DOHH2 (cell line): ENCODE data around the gene TDRD10.

ENCODE experiments used
- EZH2phosphoT487 ChIP-seq: fragments of 200-600 bp; sonication (generic); IDR thresholded peaks from 2 replicates; pipeline ENCODE4 v1.6.1; 2017; ENCODE audit warnings: borderline replicate concordance, mild to moderate bottlenecking, antibody characterized with exemption, low read length, moderate library complexity, mixed read lengths
- TF ChIP-seq, protein P1 (sequence below): fragments of 200-600 bp; sonication (generic); IDR thresholded peaks from one replicate; pipeline ENCODE4 v1.5.1; 2014; ENCODE audit warnings: antibody characterized with exemption, mild to moderate bottlenecking, low read depth, low read length; ENCODE audit not compliant: poor library complexity, severe bottlenecking

DNA sequence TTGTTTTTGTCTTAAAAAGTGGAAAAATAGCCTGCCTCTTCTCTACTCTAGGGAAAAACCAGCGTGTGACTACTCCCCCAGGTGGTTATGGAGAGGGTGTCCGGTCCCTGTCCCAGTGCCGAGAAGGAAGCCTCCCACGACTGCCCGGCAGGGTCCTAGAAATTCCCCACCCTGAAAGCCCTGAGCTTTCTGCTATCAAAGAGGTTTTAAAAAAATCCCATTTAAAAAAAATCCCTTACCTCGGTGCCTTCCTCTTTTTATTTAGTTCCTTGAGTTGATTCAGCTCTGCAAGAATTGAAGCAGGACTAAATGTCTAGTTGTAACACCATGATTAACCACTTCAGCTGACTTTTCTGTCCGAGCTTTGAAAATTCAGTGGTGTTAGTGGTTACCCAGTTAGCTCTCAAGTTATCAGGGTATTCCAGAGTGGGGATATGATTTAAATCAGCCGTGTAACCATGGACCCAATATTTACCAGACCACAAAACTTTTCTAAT is 35.0 kb upstream of the TDRD10 start:
- TF ChIP-seq, protein P1, sequence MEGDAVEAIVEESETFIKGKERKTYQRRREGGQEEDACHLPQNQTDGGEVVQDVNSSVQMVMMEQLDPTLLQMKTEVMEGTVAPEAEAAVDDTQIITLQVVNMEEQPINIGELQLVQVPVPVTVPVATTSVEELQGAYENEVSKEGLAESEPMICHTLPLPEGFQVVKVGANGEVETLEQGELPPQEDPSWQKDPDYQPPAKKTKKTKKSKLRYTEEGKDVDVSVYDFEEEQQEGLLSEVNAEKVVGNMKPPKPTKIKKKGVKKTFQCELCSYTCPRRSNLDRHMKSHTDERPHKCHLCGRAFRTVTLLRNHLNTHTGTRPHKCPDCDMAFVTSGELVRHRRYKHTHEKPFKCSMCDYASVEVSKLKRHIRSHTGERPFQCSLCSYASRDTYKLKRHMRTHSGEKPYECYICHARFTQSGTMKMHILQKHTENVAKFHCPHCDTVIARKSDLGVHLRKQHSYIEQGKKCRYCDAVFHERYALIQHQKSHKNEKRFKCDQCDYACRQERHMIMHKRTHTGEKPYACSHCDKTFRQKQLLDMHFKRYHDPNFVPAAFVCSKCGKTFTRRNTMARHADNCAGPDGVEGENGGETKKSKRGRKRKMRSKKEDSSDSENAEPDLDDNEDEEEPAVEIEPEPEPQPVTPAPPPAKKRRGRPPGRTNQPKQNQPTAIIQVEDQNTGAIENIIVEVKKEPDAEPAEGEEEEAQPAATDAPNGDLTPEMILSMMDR, result no peak
- no peak for TF ChIP-seq EZH2phosphoT487
